Left cardiac atrium (tissue), 4 donors: Measurements from ENCODE around the gene MYO1D. TPM values are rescaled to one million over a fixed set of nuclear protein-coding genes. Genes with fewer than 3 reads are reported as not detected.
"Not testable (repeated sequence)": the region's sequence is repeated elsewhere in the genome, so short reads cannot be mapped to it uniquely, and the experiment has no call there.

Experiments
- ATAC-seq, 2 donors: fragments of 200-7000 bp; cut with Tn5 transposase; one replicate each; pipeline ENCODE4 v1.9.1; 2020; ENCODE audit warnings: mild to moderate bottlenecking in 2 of 2, moderate library complexity in 2 of 2
- DNase-seq: peaks from one replicate; pipeline ENCODE4 v3.0.0-alpha.2; 2020
- intact Hi-C, 2 donors: fragments of 100-400 bp; cut with DNase I; formaldehyde crosslinking; loops; one replicate each; pipeline versions ENCODE4 v1.14.1 to v1.15.1; 2022 to 2023
- total RNA-seq, 2 donors: library from RNA; stranded (reverse); fragmentation: NEBNext Ultra II Directional; extraction: Animal tissue kit (Norgen Biotek cat#: 25700); gene quantifications; one replicate each; pipeline ENCODE4 v1.2.1, GENCODE V29; 2021
- donor health status: DM: no; HTN: yes; CAD: no.
- donor health status: DM: no; HTN: yes; CAD: no; lungs with severe emphysema.
- donor health status: DM: yes; HTN: yes; CAD: no.
- donor health status: Dilated cardiomyopathy.

The MYO1D gene
- total RNA-seq, 2 donors from 2014 or later = 9.5 to 21.8 TPM

DNA sequence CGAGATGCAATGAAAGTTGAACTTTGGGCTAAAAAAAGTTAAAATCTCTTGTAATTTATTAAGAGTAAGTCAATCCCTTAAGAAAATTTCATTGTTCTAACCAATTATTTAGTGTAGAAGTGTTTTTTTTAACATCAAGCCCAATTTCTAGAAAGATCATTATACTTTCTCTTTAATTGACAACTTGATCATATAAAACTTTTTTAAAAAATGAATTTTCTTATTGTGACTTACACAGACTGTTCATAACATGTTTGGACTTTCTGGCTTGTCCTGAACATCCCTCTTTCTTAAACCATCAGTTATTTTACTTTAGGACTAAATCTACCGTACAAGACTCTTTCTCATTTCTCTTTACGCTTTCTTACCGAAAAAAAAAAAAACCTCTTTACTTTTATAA, 24.8 kb upstream of the MYO1D start:
- ATAC-seq (no peak), DNase-seq (no peak)
- intact Hi-C loops = no loop called here

DNA sequence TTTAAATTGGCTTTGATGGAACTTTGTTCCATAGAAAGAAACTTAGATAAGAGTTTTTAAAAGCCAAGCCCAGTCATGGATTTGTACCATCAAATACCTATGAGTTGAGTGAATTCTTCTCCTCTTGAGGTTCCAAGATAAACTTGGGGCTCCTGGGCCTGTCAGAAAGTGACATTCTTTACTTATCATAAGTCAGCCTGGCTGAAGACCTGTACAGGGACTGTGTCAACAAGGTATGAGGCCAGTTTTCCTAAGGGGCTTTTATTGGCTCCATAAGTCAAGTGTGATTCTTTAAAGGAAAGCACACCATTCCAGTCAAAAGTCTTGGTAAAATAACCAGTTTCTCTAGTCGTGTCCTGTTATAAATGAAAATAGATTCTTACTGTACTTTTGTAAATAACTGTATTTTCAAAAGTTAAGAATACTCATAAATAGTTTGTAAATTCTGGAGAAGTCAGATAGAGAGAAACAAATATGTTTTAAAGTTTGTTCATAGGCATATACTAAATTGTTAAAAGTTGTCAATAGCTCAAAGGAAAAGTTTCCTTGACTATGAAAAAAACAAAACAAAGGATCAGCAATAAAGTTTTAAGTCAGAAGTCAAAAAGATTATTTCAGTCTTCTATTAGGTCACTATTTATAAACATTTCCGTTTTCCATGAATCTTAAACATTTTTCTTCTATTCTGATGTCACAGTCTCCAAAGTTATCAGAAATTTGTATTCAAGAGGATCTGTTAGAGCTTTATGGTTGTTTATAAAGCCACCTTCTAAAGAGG, 22.5 kb upstream of the MYO1D start:
- DNase-seq (no peak), ATAC-seq (no peak)
- intact Hi-C loops = no loop called here

DNA sequence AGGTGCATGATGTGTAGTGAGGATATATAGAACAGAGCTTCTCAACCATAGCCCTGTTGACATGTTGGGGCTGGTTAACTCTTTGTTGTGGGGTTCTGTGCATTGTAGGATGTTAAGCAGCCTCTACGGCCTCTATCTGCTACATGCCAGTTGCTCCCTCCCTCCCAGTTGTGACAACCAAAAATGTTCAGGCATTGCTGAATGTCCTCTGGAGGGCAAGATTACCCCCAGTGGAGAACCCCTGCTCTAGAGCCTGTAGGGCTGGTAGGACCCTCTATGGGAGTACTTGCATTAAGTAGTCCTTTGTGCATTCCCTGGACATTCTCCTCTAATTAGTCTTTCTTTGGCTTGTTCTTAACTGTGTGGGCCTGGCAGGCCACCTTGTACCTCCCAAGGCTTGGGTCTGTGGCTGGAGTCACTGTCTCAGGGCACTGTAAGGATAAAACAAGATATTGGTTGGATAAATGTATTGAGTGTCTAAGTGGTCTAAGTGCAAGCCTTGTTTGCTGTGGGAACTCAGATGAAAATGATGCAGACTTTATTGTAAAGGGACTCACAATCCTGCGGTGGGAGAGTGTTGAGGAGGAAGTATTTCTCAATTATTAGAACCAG, 19.8 kb upstream of the MYO1D start:
- no peak for ATAC-seq
- intact Hi-C loops = no loop called here
- no peak for DNase-seq

DNA sequence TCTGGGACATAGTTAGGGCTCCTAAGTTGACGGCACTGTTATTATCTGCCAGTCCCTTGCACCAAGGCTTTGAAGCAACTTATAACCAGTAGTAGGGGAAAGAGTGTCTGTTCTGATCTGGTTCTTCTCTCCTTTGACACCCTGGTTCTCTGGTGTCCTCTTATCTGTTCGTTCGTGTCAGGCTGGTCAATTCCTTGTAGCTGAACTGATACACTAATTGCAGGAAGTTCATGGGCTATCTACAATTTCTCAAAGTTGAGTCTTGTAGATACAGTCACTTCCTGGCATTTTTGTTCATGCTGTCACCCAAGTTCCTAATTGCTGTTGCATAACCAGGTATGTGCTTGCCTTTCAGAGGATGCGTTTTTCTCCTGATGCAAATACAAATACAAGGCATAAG, 17.3 kb upstream of the MYO1D start:
- intact Hi-C loops = no loop called here
- DNase-seq = no peak
- no peak for ATAC-seq

DNA sequence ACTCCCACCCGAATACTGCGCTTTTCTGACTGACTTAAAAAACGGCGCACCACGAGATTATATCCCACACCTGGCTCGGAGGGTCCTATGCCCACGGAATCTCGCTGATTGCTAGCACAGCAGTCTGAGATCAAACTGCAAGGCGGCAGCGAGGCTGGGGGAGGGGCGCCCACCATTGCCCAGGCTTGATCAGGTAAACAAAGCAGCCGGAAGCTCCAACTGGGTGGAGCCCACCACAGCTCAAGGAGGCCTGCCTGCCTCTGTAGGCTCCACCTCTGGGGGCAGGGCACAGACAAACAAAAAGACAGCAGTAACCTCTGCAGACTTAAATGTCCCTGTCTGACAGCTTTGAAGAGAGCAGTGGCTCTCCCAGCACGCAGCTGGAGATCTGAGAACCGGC, 10.5 kb upstream of the MYO1D start:
- DNase-seq, intact Hi-C loops, ATAC-seq: not testable (repeated sequence)

DNA sequence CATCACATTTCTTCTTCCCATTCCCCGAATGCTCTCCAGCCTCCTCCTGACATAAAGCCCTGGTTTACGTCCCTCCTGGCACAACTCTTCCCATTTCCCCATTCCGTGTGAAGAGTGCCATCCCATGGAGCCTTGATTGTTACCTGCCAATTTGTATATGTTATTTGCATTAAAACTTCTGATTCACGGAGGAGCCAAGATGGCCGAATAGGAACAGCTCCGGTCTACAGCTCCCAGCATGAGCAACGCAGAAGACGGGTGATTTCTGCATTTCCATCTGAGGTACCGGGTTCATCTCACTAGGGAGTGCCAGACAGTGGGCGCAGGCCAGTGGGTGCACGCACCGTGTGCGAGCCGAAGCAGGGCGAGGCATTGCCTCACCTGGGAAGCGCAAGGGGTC, 10.0 kb upstream of the MYO1D start:
- intact Hi-C loops = not testable (repeated sequence)

DNA sequence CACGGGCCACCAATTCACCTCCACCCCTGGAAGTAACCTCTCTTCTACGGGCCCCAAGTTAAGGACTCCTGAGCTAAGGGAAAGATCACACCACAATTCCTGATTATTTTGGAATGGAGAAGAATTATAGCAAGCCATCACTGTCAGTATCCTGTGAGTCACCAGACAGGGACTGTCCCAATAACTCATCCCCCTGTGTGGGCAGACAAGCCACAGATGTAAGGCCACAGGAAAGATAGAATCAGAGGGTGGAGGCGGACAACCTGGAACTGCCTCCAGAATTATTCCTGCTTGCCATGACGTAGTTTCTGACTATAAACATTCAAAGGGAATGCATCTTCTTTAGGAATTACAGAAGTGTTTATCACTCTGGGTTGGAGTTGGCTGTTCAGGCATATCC, 5.8 kb upstream of the MYO1D start:
- intact Hi-C loops = no loop called here
- ATAC-seq = no peak
- no peak for DNase-seq

More for the DNA sequence above, 10.0 kb upstream of the MYO1D start:
- ATAC-seq, DNase-seq: not testable (repeated sequence)

DNA sequence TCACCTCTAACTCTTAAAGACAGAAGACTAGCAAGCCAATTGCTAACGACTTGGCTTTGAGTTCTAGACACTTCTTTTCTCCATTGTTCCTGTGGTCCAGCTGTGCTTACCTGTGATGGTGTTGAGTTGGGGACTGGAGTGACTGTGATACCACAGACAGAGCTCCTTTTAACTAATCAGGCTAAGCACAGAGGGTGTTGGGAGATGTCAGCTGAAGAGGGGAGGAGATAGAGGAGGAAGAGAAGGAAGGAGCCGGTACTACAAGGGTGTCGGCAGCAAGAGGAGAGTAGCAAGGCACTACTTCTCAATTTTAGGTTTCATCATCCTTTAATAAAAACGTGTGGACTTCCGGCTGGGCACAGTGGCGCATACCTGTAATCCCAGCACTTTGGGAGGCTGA, 5.1 kb upstream of the MYO1D start:
- DNase-seq (no peak), ATAC-seq (no peak)
- intact Hi-C loops = no loop called here

DNA sequence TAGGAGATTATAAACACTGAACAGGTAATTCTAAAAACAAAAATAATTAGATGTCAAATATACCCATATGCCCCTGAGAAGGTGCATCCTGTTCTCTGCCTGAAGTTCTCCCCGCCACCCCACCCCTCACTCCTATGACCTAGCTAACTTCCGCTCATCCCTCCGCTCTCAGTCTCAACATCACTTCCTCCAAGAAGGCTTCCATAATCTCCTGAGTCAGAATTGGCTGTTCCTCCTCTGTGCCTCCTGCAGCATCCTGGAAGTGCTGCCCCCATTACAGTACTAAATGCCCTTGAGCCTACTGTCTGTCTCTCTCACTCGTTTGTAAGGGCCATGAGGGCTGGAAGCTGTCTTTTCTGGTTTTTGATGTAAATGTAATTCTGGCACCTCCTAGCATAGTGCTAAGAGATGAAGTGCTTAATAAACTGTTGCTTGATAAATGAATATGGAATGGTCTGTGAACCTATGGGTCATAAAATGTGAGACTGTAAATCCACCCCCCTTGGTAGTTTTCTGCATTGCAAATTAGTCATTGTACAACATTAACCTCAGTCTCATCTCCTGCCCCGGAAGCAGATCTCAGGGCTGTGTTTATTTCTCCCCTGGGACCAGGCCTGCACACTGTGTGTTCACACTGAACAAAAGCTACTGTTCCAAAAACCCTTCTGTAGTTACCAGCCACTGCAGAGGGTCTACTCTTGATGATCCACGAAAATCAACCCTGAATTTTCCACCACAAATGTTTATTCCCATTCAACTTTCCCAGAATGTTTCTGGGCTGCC, 3.9 kb upstream of the MYO1D start:
- intact Hi-C loops = no loop called here
- ATAC-seq (no peak), DNase-seq (no peak)

DNA sequence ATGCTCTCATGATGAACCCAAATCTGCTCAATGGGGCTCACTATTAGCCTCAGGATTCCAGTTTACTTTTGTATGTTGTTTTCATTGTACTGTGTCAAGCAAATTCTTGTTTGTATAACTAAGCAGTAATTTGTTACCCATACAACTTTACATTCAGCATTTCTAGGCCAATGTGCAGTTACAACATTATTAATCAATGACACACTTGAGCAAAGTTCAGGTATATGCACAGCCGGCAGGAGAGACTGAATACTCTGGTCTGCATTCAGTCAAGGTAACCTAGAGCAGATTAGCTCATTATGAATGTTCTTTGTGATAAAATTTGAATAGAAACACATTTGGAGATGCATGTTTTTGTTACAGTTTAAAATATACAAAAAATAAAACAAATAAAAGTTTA, 2.2 kb upstream of the MYO1D start:
- DNase-seq = no peak
- intact Hi-C loops = loop anchor here in 1 of 2 donors (5.0 kb wide), 1 partner anchor 97 kb away; no protein-coding TSS in a partner anchor

DNA sequence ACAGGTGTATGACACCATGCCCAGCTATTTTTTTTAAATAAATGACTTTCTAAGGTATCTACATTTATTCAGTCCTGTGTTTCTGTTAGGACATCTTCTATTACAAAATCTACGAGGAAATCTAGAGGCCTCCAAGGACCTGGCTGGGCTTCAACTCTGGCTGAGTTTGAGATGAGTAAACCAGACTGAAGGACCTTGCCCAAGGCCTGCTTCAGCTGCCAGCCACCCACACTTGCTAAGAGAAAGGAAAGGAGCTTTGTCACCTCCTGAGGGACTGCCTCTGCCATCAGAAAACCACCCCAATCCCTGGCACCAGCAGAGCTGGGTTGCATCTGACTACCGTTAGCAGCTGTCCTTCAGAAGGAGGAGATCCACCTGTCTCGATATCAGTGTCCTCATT, 1.3 kb upstream of the MYO1D start:
- ATAC-seq = no peak
- DNase-seq = peak; percentile 61
- intact Hi-C loops = loop anchor here in 1 of 2 donors (5.0 kb wide), 1 partner anchor 96 kb away; no protein-coding TSS in a partner anchor

More for the DNA sequence above, 2.2 kb upstream of the MYO1D start:
- ATAC-seq = no peak

DNA sequence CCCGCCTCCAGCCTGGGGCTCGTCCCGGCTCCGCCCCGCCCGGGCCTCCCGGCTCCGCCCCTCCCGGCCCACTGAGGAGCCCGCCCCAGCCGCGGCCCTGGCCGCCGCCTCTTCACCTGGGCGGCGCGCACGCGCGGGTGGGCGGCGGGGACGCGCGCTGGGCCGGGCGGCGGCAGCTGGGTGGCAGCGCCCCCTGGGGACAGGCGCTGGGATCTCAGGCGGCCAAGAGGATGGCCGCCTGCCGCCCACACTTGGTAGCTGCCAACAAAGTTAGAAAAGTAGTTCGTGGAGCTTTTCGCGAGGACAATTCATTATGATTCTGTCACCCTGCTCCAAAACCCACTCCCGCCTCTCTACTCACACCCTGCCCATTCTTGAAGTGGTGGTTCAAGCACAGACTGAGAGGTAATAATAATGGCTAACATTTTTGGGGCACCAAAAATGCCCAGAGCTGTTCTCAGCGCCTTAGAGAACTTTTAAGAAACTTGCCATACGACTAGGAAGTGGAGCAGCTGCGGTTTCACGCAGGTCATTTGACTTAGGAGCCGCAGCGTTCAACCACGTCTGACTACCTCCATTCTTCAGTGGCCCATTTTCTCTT, 340 bp upstream of the MYO1D start:
- peak; percentile 94 for DNase-seq
- peak; percentile 98 to 99 for ATAC-seq
- intact Hi-C loops = loop anchor here (1.0 to 5.0 kb wide), 3 partner anchors 32 to 95 kb away; no protein-coding TSS in a partner anchor

DNA sequence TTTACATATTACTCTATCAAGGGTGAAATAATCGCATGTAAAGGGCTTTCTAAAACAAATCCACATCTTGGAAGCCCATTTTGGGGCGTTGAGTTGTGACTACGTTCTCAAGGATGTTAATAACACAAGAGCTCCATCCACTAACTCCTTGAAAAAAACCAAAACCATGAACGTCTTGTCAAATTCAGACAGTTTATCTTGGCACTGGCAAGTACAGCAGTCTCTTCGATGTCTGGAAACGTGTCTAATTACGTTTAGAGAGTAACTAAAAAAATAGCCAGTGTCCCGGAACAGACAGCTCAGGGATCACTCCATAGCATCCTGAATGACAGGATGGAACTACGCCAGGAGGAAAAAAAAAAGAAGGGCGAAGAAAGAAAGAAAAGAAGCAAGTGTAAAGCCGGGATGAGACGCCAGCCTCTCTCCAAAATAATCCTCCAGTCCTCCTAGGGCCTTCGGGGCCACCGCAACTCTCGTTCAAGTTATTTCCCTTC, 954 bp downstream of the MYO1D start:
- peak in 1 of 2 donors; percentile 37 for ATAC-seq
- no peak for DNase-seq
- intact Hi-C loops = loop anchor here (2.0 to 5.0 kb wide), 2 partner anchors 33 to 94 kb away; no protein-coding TSS in a partner anchor

DNA sequence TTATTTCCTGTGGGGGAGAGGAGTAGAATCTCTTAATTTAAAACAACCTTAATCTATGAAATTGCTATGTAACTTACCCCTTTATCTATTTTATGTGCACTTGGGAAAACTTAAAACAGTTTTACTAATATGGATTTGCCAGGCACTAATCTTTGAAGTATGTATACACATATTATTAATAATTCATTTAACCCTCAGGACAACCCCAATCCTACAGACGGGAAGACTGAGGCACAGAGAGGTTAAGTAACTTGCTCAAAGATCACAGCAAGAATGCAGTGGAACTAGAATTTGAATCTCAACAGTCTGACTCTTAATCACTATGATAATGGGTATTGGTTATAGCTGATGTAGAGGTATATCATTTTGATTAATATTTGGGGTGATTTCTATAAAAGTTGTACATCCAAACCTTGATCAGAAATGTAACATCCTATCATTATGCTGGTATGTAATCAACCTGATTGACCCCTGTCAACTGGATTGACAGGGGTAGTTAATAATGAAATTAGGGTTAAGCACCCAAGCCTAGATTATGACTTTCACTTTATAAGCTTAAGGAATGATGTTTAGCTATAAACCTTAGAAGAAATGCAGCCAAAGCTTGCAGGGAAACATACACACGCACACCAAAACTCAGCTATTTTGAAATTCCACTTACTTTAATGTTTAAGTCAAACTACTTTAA, 1.6 kb downstream of the MYO1D start:
- intact Hi-C loops = loop anchor here in 1 of 2 donors (5.0 kb wide), 1 partner anchor 93 kb away; no protein-coding TSS in a partner anchor
- no peak for ATAC-seq
- no peak for DNase-seq

DNA sequence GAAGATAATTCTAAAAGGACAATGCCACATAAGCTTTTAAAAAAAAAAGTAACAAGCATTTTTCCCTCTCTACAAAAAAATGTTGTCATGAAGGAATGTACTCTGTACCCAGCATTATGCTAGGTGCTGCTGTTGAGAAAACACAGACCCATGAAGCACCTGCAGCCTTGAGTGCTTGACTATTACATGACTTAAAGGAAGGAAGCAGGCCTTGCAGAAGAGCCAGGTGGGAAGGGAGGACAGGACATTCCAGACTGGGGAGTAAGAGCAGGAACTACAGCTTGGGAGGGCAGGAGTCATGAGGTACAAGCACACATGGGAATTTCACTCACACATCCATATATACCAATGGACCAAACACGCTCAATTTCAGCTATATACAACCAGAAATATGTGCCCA, 3.8 kb downstream of the MYO1D start:
- DNase-seq = no peak
- intact Hi-C loops = no loop called here
- no peak for ATAC-seq

DNA sequence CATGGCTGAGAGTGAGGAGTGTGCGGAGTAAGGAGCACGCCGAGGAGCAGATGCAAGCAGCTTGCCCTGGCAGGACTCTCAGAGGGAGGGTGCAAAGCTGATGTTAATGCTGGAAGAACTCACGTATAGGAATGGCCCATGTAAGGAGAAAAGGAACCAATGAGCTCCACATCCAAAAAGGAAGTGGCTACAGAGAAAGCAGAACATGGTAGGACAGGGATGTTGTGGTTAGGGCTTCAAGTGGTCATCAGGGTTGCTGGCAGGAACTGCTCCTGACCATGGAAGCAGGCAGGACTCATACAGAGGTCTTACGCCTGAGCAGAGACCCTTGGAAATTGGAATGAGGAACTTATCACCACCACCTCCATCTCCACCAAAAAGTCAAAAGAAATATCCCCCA, 5.2 kb downstream of the MYO1D start:
- DNase-seq (no peak), ATAC-seq (no peak)
- intact Hi-C loops = no loop called here

DNA sequence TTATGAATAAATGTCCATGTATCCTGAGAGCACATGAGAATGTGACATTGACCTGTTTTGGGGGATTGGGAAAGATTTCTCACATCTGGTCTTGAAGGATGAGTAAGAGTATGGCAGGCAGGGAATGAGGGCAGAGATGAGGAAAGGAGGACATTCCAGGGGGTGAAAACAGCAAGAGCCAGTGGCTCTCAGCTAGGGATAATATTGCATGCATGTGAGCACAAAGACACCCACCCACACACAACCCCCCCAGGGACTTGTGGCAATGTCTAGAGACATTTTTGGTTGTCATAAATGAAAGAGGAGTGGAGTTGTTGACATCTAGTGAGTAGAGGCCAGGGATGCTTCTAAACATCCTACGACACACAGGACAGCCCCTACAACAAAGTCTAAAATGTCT, 6.0 kb downstream of the MYO1D start:
- ATAC-seq (peak in 1 of 2 donors; percentile 23), DNase-seq (peak; percentile 33)
- intact Hi-C loops = no loop called here

DNA sequence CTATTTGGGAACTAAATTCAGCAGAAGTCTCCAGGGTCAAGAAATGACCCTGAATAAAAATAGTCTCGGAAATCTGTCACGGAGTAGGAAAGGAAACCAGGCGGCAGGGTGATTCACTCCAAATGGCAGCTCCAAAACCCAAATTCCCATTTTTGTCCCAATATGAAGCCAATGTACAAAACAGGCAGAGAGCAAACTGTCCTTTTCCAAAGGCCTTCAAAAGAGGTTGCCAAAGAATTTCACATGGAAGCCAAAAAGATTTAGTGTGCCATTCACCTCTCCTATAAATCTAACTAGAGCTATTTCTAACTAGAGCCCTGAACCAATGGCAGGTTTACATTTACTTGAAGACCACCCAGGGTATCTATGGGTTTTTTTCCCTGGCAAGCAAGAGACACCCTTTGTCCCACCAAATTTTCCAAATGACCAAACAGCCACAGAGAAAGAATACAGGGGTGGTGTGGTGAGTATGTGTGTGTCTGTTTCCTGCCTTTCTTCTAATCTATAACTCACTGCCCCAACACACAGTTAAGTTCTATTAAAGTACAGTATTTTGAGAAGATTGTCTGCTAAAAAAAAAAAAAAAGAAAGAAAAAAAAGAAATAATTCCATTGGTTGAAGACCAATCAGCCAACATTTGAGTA, 6.8 kb downstream of the MYO1D start:
- intact Hi-C loops = no loop called here

More for the DNA sequence above, 6.8 kb downstream of the MYO1D start:
- DNase-seq (no peak), ATAC-seq (peak; percentile 65 to 75)
